Testis (tissue), 3 donors: Measurements from ENCODE around the gene ZSCAN10. TPM values are rescaled to one million over a fixed set of nuclear protein-coding genes. Genes with fewer than 3 reads are reported as not detected.
"Not testable (repeated sequence)": the region's sequence is repeated elsewhere in the genome, so short reads cannot be mapped to it uniquely, and the experiment has no call there.

Experiments used
- DNase-seq: peaks from one replicate; pipeline ENCODE4 v3.0.0-alpha.2; 2019
- H3K27ac ChIP-seq, 2 donors: fragments of 200-600 bp; sonication (generic); one replicate each; pipeline ENCODE4 v1.5.1; 2019
- H3K27me3 ChIP-seq: fragments of 200-600 bp; sonication (generic); one replicate; pipeline ENCODE4 v1.5.1; 2019
- H3K36me3 ChIP-seq: fragments of 200-600 bp; sonication (generic); one replicate; pipeline ENCODE4 v1.5.1; 2017; ENCODE audit warnings: low read depth; ENCODE audit errors: missing control alignments
- H3K4me1 ChIP-seq: fragments of 200-600 bp; sonication (generic); one replicate; pipeline ENCODE4 v1.5.1; 2019
- H3K4me3 ChIP-seq, 2 donors: fragments of 200-600 bp; sonication (generic); one replicate each; pipeline ENCODE4 v1.5.1; 2017 to 2019
- H3K9me3 ChIP-seq: fragments of 200-600 bp; sonication (generic); one replicate; pipeline ENCODE4 v1.5.1; 2017
- POLR2A ChIP-seq: fragments of 450-650 bp; IDR thresholded peaks from one replicate; pipeline ENCODE4 v1.6.1; 2017; ENCODE audit warnings: antibody characterized with exemption, mild to moderate bottlenecking, moderate library complexity
- WGBS, 2 donors: methylation state at CpG; one replicate each; pipeline ENCODE4 v1.1.5; 2018; 5-methylcytosine and 5-hydroxymethylcytosine counted together
- intact Hi-C: fragments of 100-400 bp; cut with DNase I; formaldehyde crosslinking; loops from one replicate; pipeline ENCODE4 v1.15.1; 2023; ENCODE audit warnings: low total_unique reads
- polyA plus RNA-seq: library from polyadenylated mRNA; stranded (reverse); fragments of 350-450 nt; fragmentation: Illumina TruSeq; extraction: RNeasy Lipid Tissue Mini Kit (QIAGEN cat#74804); gene quantifications from one replicate; pipeline ENCODE4 v1.2.3, GENCODE V29; 2014; ENCODE audit warnings: low read depth, low replicate concordance; ENCODE audit not compliant: insufficient read depth
- total RNA-seq, 2 donors: library from RNA; depleted of rRNA; stranded (reverse); fragments of >200 nt; gene quantifications; one replicate each; pipeline ENCODE4 v1.2.3, GENCODE V29; 2016
- TF ChIP-seq, protein P1 (sequence below), 3 experiments: fragments of 450-650 bp in 2 of 3; fragments of 200-600 bp in 1 of 3; sonication (generic) in 1 of 3; IDR thresholded peaks; one replicate each; pipeline ENCODE4 v1.5.1; 2016 to 2019; ENCODE audit warnings: antibody characterized with exemption in 3 of 3, mild to moderate bottlenecking in 2 of 3, moderate library complexity in 1 of 3

The ZSCAN10 gene
- total and polyA plus RNA-seq, 3 donors from 2014 or later = 0.79 to 0.93 (median 0.91) TPM

DNA sequence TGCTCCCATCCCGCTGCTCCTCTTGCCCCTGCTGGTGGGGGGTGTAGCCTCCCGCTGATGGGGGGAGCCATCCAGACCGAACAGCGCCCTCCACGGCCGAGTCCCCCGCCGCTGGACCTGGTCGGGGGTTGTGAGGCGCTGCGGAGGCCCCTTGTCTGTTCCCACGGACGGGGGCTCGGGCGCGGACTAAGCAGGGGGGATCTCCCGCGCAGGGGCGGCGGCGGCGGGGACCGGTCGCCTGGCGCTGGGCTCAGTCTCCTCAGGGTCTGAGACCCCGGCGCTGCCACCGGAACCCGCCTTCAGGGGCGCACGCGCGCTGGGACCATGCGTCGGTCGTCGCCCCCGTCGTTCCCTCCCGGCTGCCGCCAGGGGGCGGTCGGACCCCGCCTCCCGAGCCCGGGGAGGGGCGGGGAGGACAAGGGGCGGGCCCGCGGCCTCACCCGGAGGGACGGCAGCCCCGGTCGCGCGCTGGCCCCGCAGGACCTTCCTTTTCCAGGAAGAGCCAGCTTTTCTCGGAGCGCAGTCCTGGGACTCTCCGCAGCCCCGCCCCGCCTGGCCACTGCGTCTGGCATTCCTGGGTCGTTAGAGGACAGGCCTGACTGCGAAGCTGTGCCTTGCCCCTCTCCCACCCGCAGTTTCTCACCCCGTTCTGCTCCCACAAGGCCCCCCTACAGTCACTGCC, 39.9 kb downstream of the ZSCAN10 start:
- DNase-seq = peak; percentile 83
- intact Hi-C loops = loop anchor here (5.0 kb wide), 1 partner anchor 68 kb away; no protein-coding TSS in a partner anchor
- peak overlapping the region; percentile 54 to 58 for H3K27ac ChIP-seq
- H3K4me1 ChIP-seq = peaks cover 14% of the 10 kb centered on the region
- TF ChIP-seq POLR2A = no peak
- TF ChIP-seq, protein P1, sequence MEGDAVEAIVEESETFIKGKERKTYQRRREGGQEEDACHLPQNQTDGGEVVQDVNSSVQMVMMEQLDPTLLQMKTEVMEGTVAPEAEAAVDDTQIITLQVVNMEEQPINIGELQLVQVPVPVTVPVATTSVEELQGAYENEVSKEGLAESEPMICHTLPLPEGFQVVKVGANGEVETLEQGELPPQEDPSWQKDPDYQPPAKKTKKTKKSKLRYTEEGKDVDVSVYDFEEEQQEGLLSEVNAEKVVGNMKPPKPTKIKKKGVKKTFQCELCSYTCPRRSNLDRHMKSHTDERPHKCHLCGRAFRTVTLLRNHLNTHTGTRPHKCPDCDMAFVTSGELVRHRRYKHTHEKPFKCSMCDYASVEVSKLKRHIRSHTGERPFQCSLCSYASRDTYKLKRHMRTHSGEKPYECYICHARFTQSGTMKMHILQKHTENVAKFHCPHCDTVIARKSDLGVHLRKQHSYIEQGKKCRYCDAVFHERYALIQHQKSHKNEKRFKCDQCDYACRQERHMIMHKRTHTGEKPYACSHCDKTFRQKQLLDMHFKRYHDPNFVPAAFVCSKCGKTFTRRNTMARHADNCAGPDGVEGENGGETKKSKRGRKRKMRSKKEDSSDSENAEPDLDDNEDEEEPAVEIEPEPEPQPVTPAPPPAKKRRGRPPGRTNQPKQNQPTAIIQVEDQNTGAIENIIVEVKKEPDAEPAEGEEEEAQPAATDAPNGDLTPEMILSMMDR (IDR thresholded peaks at IDR 0.05) = peak; percentile 95 to 99 (median 96)
- H3K9me3 ChIP-seq = no peaks in the 10 kb centered on the region
- H3K4me3 ChIP-seq = peak overlapping the region; percentile 69 to 72
- H3K36me3 ChIP-seq = no peaks in the 10 kb centered on the region
- WGBS, 2 donors = 0 to 1% methylated on average over 3 to 61 of the region's 67 CpGs
- H3K27me3 ChIP-seq = no peaks in the 10 kb centered on the region

DNA sequence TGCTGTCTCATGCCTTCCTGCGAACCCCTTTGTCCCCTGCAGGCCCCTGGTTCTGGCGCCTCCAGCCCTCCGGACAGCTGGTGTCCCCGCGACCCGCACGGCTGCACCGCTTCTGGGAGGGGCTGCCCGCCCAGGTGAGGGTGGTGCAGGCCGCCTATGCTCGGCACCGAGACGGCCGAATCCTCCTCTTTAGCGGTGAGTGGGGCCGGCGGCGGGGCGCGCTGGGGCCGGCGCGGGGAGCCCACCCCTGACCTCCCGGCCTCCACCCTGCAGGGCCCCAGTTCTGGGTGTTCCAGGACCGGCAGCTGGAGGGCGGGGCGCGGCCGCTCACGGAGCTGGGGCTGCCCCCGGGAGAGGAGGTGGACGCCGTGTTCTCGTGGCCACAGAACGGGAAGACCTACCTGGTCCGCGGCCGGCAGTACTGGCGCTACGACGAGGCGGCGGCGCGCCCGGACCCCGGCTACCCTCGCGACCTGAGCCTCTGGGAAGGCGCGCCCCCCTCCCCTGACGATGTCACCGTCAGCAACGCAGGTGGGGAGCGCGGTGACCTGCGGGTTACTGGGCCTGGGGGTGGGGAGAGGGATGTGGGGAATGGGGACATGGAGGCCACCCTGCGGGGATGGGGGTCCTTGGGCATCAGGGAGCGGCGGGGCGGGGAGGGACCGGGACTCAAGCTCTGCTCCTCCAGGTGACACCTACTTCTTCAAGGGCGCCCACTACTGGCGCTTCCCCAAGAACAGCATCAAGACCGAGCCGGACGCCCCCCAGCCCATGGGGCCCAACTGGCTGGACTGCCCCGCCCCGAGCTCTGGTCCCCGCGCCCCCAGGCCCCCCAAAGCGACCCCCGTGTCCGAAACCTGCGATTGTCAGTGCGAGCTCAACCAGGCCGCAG, 40.7 kb downstream of the ZSCAN10 start:
- peak overlapping the region; percentile 69 to 72 for H3K4me3 ChIP-seq
- H3K27me3 ChIP-seq = no peaks in the 10 kb centered on the region
- 9 to 60% methylated on average over 1 to 70 of the region's 77 CpGs for WGBS, 2 donors
- intact Hi-C loops = loop anchor here (5.0 kb wide), 1 partner anchor 69 kb away; no protein-coding TSS in a partner anchor
- peak; percentile 67 for DNase-seq
- TF ChIP-seq, protein P1 (IDR thresholded peaks at IDR 0.05) = no peak
- TF ChIP-seq POLR2A = no peak
- no peaks in the 10 kb centered on the region for H3K9me3 ChIP-seq
- H3K4me1 ChIP-seq = peaks cover 14% of the 10 kb centered on the region
- H3K36me3 ChIP-seq = no peaks in the 10 kb centered on the region
- H3K27ac ChIP-seq = peak overlapping the region; percentile 26 to 54

DNA sequence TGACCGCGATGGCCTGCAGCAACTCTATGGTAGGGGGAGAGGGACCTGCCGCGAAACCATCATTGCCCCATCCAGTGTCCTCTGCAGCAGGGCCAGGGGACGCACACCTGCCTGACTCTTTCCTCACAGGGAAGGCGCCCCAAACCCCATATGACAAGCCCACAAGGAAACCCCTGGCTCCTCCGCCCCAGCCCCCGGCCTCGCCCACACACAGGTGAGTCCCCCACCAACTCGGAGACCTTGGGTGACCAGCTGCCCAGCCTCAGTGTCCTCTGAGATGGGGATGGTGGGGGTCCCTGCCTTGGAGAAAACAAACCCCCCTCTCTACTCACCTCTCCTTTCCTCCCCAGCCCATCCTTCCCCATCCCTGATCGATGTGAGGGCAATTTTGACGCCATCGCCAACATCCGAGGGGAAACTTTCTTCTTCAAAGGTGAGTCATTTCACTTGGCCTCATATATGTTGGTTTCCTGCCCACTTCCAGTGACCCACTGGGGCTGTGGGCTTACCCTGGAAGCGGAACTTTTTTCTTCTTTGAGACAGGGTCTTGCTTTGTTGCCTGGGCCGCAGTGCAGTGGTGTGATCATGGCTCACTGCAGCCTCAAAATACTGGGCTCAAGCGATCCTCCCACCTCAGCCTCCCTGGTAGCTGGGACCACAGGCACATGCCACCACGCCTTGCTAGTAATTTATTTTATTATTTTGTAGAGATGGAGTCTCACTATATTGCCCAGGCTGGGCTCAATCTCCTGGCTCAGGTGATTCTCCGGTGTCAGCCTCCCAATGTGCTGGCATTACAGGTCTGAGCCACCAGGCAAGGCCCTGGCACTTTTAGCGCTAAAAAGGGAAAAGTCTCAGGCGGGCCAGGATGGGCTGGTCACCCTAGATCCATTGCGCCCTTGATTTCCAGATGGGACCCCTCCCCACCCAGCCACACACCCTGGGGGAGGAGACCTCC, 41.6 kb downstream of the ZSCAN10 start:
- Histone ChIP-seq H3K36me3 (no peaks in the 10 kb centered on the region), H3K9me3 (no peaks in the 10 kb centered on the region), H3K27ac (no peak overlapping the region), H3K27me3 (no peaks in the 10 kb centered on the region), H3K4me1 (peaks cover 14% of the 10 kb centered on the region), H3K4me3 (no peak overlapping the region)
- TF ChIP-seq POLR2A = no peak
- TF ChIP-seq, protein P1 (IDR thresholded peaks at IDR 0.05) = no peak
- intact Hi-C loops = loop anchor here (5.0 kb wide), 1 partner anchor 70 kb away; no protein-coding TSS in a partner anchor
- DNase-seq = no peak
- WGBS, 2 donors = 74 to 93% methylated on average over 15 to 22 of the region's 22 CpGs

DNA sequence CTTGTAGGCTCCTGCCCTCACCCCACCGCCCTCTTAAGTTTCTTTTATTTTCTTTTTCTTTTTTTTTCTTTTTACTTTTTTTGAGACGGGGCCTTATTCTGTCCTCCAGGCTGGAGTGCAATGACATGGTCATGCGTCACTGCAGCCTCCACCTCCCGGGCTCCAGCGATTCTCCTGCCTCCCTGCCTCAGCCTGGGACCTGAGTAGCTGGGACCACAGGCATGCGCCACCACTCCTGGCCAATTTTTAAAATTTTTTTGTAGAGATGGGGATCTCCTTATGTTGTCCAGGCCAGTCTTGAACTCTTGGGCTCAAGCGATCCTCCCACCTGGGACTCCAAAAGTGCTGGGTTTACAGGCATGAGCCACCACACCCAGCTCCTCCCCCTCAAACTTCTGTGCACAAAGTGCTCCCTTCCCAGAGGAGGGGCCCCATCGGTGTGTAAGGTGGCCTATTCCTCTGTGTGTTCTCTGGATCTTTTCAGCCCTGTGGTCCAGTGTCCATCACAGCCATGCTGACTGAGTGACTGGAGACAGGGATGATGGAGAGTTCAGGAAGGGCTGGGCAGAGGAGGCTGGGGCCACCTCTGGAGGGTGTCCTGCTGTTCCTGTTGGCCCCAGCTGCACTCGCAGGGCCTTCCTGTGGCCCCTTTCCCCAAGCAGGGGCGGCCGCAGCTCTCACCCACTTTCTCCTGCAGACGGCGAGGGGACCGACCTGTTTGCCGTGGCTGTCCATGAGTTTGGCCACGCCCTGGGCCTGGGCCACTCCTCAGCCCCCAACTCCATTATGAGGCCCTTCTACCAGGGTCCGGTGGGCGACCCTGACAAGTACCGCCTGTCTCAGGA, 42.5 kb downstream of the ZSCAN10 start:
- H3K27ac ChIP-seq = no peak overlapping the region
- H3K4me3 ChIP-seq = no peak overlapping the region
- TF ChIP-seq, protein P1 (IDR thresholded peaks at IDR 0.05) = no peak
- TF ChIP-seq POLR2A = no peak
- H3K36me3 ChIP-seq = no peaks in the 10 kb centered on the region
- whole genome bisulfite sequencing, 2 donors = 84 to 88% methylated on average over 8 to 19 of the region's 19 CpGs
- H3K9me3 ChIP-seq = no peaks in the 10 kb centered on the region
- intact Hi-C loops = loop anchor here (5.0 kb wide), 1 partner anchor 71 kb away; no protein-coding TSS in a partner anchor
- H3K27me3 ChIP-seq = no peaks in the 10 kb centered on the region
- DNase-seq = no peak
- H3K4me1 ChIP-seq = peaks cover 14% of the 10 kb centered on the region

DNA sequence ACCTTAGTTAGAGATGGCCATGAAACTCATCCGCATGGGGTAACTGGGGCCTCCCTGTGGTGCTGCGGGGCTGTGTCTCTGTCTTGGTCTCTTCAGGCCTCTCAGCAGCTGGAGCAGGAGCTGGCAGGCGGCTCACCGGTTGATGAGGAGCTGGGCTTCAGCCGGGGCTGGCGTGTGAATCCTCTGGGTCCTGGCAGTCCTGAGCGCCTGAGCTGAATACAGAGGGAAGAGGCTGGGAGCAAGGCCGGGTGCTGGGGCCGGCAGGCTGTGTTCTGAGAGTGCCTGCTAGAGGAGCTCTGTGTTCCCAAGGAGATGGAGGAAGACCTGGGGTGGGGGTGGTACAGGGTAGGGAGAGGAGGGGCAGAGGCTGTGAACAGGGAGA, 43.4 kb downstream of the ZSCAN10 start:
- H3K4me1 ChIP-seq = peaks cover 14% of the 10 kb centered on the region
- 51 to 66% methylated on average over 4 to 9 of the region's 9 CpGs for WGBS, 2 donors
- not testable (repeated sequence) for H3K36me3 ChIP-seq, DNase-seq, H3K27ac ChIP-seq, H3K4me3 ChIP-seq, H3K27me3 ChIP-seq, H3K9me3 ChIP-seq
- intact Hi-C loops = loop anchor here (5.0 kb wide), 1 partner anchor 72 kb away; no protein-coding TSS in a partner anchor
